IPS DF 4.7 (cell line): ENCODE results near the gene CADM1.
"Not testable (repeated sequence)": the region's sequence is repeated elsewhere in the genome, so short reads cannot be mapped to it uniquely, and the experiment has no call there.

ENCODE experiments used
- DNase-seq: peaks from one replicate; pipeline ENCODE4 v3.0.0-alpha.2; 2013; ENCODE audit warnings: low spot score; ENCODE audit errors: extremely low read depth

The CADM1 gene

DNA sequence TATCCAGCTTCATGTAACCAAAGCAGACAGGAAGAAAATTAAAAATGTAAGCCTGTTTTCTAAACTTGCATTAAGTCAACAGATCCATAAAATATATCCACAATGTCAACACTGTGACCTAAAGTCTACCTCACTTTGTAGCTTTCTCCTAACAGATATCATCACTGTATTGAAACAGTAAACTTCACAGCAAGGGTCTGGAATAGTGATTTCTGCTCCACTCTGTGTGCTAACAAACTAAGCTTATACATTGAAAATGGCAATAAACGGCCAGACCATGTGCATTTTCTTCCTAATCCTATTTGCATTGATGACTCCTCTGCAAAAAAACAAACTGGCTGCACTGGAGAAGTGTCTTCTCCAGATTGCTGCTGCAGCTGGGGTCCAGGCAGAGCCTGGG lies 26.8 kb downstream of the CADM1 start:
- no peak for DNase-seq

DNA sequence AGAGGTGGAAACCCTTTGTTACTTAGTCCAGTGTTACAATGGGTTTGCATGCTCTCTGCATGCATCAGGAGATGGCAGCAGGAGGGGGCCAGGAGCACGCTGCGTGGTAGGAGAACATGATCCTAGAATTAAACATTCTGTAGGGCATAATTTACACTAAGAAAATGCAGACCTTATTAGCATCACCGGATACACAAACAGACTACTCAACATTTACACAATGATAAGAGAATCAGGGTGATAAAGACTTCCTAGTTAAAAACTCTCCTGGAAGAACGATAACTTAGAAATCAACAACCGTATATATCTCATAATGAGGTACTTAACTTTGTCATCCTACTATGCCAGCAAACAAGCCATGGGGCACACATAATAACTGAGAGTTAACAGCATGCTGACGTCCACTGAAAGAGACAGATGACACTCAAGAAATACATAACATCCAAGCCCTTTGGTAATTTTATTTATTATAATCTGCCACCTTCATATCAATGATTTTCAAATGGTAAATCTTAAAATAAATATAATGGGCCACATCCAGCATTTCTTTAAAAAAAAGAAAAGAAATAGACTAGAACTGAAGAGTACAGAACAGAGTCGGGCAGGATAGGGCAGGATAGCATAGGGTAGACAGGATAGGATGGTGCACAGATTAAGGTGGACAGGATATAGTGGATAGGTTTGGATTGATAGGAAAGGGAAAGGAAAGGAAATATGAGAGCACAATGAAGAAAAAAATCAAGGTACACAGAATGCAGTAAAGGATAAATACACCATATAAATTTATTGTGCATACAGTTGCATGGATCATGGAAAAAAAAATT lies 27.5 kb downstream of the CADM1 start:
- DNase-seq, result no peak

DNA sequence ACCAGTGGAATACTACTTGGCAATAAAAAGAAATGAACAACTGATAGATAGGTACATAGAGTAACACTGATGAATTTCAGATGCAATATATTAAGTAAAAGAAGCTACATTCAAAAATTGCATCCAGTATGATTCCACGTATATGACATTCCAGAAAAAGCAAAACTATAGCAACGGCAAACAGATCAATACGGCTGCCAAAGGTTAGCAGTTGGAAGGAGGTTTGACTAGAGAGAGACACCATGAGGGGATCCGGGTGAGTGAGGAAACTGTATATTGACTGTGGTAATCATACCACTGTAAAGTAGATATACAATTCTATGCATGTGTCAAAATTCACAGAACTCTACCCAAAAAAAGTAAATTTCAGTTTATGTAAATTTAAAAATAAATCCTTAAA lies 28.7 kb downstream of the CADM1 start:
- DNase-seq, result no peak

DNA sequence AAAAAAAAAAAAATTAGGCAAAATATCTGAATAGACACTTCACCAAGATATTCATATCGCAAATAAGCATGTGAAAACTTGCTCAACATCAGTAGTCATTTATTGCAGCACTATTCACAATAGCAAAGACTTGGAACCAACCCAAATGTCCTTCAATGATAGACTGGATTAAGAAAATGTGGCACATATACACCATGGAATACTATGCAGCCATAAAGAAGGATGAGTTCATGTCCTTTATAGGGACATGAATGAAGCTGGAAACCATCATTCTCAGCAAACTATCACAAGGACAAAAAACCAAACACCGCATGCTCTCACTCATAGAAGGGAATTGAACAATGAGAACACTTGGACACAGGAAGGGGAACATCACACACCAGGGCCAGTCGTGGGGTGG lies 29.9 kb downstream of the CADM1 start:
- not testable (repeated sequence) for DNase-seq

DNA sequence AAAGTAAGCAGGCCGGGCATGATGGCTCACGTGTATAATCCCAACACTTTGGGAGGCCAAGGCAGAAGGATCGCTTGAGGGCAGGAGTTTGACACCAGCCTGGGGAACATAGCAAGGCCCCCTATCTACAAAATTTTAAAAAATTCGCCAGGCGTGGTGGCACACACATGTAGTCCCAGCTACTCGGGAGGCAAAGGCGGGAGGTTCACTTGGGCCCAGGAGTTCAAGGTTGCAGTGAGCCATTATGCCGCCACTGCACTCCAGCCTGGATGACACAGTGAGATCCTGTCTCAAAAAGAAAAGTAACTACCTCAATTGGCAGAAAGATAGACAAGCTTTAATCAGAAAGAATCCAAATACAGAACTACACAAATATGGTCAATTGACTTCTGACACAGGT lies 31.0 kb downstream of the CADM1 start:
- DNase-seq, result no peak

DNA sequence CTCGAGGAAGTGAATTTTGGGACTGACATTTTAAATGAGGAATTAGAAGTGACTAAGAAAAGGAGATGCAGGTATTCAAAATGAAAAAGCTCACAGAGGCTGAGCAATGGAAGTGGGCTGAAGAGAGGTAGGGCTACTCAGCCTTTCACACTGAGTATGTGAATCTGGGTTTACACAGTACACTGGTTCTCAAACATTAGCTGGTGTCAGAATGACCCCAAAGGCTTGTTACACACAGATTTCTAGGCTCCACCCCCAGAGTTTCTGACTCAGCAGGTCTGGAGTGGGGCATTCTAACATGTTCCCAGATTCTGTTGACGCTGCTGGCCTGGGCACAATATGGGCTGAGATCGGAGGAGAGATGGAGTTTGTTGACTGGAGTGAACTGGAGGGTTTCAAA lies 32.8 kb downstream of the CADM1 start:
- DNase-seq, result no peak

DNA sequence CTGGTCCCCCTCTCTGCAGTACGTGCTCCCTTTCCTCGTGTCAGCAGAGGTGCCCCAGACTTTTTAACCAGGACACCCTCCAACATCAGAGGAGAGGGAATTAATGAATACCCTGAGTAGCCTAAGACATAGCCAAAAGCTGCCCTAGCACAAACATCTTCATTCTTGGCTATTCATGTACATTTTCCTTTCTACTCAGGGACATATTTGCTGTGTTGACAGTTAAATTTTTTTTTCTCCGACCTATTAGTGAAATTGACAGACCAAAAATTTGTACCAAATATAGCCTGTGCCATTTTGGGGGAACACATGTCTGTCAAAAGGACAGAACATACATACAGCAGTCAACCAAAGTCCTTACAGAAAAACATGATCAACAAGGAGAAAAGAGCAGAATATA lies 33.3 kb downstream of the CADM1 start:
- DNase-seq, result no peak

DNA sequence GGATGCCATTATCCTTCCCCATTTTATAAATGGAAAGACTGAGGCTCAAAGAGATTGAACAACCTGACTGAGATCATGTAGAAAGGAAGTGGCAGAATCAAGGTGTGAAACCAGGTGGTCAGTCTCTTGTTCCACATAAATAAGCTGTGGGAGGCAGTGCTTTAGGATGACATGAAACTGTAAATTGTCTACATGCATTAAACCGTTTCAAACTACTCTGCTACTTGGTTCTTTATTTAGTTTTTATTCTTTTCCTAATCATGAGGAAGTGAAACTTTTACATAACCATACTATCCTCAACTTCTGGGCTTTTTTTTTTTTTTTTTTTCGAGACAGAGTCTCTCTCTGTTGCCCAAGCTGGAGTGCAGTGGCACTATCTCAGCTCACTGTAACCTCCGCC lies 34.9 kb downstream of the CADM1 start:
- DNase-seq, result no peak

DNA sequence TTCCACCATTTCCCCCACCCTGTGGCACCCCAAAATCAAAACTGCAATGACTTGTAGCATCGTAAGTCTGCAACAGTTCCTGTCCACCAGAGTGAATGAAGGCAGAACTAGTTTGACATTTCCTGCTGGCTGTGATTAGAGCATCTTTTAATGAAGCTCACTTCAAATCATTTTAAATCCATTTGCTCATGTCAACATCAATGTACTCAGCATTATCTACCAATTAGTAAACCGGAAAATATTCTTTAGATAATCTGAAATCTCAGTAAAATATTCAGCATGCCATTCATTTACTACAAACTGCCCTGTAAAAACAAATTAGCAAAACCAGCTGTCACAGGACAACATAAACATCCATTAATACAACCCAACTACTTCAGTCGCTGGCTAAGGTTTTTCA lies 38.1 kb downstream of the CADM1 start:
- no peak for DNase-seq

DNA sequence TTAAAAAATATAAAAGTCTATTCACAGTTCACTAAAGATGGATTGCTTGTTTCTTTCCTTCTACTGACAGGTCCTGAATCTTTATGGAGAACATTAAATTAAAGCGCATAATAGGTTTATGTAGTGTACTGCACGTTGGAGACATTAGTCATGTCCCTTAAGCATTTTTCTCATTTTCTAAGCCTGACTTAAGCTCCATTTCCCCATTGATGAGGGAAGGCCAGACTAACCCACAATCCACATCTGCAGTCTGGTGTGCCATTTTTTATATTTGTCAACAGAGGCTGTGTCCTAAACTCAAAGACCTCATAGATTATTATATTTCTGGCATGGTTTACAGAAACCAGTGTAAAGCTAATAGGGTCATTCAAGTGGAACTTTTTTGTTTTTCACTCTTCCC lies 39.9 kb downstream of the CADM1 start:
- no peak for DNase-seq

DNA sequence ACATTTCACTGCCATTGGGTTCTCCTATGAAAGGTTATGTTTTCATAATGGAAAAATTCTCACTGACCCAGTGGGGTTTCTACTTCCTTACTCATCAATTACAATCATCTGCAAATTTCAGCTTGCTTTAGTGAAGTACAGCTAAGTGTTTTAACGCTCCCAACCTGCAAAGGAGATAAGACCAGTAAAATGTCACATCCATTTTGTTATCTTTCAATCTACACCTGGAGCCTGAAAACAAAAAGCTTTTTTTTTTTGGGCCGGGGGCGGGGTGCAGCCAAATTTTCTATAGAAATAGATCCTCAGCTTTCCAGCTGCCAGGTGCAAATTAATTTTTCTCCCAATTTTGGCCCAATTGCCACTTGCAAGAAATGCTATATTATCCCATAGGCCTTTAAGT lies 40.6 kb downstream of the CADM1 start:
- no peak for DNase-seq

DNA sequence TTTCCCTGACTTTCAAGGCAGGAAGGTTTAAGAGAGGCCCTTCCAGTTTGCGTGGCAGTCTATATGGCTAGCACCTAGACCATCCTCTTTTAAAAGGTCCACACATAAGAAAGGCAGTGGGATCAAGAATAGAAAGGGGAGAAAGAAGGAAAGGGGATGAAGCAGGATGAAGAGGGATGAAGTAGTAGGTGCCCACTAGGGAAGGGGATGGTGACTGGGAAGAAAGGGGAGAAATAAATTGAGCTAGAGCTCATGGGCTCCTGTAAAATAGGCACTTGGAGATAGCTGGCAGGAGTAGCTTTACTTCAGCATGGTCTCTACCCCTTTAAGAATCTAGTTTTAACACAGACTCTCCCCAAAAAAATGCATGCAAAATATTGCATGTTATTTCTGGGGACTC lies 41.5 kb downstream of the CADM1 start:
- DNase-seq, result no peak

DNA sequence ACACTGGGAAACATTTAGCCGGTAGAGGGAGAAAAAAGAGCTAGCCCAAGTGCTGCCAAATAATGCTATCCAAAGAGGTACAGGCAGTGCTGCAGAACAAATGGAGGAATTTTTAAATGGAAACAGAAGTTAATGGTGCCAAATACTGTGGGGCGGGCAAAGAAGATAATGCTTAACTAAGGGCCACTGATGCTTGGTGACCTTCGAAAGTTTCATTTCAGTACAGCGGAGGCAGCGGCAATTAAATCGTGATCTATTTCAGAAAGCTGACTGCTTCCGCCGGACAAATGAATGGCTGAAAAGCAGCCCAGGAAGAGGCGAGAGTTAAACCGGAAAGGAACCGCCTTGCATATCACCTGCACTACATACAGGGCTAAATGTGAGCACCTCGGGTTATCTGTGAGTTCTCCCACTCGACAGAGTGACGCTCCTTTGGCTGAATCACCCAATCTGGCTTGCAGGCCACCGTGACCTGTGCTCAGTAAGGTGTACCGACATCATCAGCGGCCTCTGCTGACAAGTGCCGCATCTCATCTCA lies 42.1 kb downstream of the CADM1 start:
- DNase-seq, result no peak

DNA sequence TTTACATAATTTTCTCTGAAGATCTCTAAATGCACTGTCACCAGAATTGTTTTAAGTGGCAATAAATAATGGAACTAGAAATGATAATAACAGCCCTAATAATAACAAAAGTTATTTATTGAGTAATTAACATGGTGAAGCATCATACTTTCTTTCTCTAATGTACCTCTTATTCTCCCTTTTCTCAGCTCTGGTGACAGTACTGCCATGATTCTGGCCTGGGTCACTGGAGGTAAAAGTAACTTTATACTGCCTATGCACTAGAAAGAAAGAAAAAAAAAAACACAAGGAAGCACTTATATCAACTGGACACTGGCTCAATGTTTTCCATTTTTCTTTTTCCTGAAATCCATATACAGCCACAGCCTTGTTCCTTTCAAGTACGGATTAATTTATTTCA lies 43.7 kb downstream of the CADM1 start:
- no peak for DNase-seq

DNA sequence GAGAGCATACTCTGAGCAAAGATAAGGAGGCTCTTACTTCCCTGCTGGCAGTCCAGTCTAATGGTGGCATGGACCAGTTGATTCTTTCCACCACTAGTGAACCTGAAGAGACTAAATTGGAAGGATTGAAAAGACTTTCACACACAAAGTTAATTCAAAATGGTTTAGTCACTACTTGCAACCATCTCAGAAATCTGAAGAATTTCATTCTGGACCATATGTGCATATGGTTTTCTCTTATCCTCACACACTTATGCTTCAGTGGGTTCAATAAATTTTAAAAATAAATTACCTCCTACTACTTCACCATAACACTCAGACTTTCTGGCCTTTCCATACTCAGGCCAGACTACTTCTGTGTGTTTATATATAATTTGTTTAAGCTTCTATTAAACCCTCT lies 44.7 kb downstream of the CADM1 start:
- no peak for DNase-seq

DNA sequence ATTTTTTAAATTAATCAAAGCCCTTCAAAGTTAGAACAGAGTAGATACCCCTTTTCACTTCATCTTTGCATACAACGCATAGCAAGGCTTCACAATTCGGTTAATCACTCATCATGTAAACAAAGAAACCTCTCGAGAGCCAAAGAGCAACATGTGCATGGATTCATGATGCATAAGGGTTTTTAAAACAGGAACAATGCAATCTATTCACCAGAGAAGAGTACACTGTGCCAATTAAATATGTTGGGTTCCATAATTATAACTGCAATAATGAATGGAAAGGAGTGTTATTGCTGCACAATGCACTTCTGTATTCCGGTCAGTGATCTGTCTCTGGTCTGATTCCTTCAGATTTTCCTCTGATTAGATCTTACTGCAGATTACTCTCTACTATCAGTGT lies 45.3 kb downstream of the CADM1 start:
- DNase-seq, result no peak

DNA sequence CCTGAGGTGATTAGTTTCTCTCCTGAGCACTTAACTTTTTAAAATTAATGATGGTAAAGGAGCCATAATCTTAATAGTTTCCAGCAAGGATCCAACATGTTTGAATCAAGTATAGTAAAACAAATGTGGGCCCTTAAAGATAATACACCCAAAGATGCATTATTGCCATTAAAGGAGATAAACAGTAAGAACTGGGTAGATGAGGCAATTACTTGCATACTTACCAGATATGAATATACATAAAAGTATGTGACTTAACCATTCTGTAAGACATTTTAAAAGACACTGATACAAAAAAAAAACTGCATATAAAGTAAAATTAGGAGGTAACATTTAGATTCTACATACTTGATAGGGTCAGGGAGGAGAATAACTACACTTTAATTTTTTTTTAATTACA lies 48.2 kb downstream of the CADM1 start:
- no peak for DNase-seq

DNA sequence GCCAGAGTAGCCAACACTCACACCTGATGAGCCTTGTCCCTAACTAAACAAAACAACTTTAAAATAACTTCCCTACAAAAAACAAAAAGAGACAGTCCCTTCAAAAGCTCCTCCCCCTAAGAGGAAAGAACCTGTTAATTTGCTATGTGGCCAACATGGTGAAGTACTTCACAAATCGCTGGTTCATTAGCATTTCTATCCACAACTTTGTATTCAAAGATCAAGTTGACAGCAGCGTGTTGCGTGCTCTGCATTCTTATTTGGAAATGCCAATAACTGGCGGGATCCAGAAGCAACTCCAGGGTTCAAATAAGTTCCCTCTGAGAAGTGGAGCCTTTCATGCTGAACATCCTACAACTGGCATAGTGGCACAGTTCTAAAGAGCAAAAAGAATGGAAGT lies 48.6 kb downstream of the CADM1 start:
- DNase-seq, result no peak

DNA sequence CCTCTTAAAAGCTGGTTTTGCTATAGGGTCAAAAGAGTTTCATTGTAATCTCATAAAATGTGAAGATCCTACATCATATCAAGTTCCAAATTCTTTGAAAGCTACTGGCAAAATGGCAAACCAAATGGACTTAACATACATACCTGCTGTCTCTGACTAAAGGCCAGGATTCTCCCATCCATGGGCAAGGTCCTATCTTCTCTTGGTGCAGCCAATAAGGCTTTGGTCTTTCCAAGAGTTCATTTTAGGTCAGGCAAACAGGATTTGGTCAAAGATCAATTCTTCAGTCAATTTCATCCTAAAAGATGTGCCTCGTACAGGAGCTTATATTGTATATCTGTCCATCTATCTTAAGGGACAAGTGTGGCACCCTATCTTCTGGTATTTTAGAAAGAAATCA lies 49.7 kb downstream of the CADM1 start:
- DNase-seq, result no peak

DNA sequence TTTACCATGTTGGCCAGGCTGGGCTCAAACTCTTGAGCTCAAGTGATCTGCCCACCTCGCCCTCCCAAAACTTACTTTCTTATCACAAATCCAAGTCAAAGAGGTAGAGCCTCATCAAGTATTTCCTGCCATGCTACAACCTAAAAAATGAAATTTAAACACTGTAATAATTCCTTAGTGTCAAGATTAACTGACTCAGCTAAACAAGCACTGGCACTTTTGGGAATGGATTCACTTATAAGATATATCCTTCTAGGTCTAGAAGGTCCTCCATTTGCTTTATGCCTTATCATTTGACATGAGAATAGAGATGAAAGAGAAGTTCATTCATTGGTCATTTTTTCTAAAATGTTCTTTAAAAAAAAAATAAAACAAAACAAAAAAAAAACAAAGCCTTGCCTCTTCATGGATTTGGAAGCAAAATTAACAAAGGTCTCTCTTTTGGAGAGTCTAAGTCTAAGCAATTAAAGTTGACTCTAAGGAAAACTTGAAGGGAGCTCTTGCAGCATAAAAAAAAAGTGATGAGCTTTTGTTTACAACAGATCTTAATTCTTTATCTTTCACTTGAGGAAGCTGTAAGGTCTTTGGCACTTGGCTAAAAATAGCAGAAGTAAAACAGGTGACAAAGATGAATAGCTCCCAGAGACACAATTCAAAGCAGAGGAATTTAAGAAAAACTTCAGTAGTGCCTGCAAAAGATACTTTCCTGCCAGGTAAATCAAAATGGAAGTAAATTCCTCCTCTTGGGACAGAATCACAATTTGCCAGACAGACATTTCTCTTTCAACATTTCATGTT lies 50.3 kb downstream of the CADM1 start:
- no peak for DNase-seq

DNA sequence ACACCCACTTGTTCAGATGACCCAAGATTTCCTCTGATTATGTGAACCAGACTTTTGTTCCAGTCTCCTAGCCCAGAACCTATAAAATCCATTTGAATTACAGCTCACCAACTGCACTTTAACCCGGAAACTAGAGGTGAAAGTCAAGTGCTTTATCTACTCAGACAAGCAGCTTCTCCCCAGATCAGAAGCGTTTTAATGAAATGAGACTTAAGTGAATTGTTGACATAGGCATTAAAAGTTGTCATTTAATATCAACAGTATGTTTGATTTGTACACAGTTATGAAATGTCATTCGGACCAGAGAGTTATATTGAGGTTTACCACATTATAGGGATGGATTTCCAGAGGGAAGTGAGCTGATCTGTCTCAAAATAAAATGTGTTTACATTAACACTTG lies 52.0 kb downstream of the CADM1 start:
- no peak for DNase-seq

DNA sequence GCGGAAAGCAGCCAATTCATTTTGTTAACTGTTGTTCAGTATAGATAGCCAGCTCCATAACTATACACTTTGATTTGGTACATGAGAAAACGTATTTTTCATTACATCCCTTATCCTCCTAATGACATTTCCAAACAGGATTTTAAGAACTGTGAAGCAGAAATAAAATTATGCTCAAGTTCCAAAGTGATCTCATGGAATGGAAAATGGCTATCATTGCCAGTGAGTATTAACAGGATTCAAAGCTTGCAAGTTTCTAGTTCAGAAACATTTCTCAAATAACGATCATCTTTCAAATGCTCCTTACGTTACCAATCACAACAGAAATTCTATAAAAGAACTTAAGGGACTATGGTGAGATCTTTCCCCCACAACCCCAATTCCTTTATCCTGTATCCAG lies 53.7 kb downstream of the CADM1 start:
- DNase-seq, result no peak
